ENCODE results near the gene DENND1C.

The DENND1C gene

DNA sequence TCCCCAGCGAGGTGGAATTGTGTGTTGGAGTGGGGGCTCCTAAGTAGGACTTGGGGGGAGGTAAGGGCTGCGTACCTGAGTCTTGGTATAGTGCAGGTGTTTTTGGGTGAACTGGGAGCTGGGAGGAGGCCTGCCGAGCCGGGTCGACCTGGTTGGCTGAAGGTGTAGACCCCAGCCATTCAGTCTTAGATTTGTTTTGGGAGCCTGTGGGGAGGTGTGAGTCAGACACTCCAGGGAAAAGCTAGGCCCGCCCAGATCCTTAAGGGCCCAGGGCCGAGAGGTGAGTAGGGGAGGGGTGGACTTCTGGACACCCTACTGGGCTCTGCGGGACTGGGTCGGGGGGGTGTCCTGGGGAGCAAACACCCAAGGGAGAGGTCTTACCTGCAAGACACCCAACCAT lies 16.6 kb downstream of the DENND1C start:
- DNase-seq (ENCODE audit: insufficient read length, low spot score) (peak; percentile 59), FAIRE-seq (no peak)
- no peak for TF ChIP-seq POLR2A (IDR thresholded peaks at IDR 0.05; ENCODE audit: low read depth, low read length)

DNA sequence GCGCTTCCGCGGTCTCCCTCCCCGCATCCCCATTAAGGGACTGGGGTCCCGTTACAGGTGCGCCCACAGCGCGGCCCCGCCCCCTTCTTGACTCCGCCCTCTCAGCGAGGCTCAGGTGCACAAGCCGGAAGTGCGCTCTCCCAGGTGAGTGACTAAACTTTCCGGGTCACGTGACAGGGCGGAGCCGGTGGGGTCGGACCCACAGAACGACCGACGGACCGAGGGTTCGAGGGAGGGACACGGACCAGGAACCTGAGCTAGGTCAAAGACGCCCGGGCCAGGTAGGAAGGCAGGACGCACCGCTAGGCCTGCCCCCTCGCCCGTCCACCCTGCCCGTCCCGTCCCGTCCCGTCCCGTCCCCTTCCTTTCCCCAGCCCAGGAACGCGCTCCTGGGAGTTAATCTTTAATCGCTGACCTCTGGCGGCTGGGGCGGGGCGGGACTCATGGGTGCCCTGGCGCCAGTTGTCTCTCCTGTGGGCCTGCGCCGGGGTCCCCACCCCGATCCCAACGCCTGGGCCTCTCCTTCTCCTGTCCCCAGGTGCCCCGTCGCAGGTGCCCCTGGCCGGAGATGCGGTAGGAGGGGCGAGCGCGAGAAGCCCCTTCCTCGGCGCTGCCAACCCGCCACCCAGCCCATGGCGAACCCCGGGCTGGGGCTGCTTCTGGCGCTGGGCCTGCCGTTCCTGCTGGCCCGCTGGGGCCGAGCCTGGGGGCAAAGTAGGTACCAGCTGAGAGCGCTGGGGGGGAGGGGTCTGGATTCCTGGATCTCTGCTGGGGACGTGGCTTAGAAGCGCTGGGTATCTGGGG lies 17.3 kb downstream of the DENND1C start, which contains the start of gene CRB3:
Gene CRB3 (plus strand): TSS at position 202 of the 804 bp plus-strand sequence. CDS start 431 bp downstream, at position 633.
- no peak for TF ChIP-seq POLR2A (IDR thresholded peaks at IDR 0.05; ENCODE audit: low read depth, low read length)
- DNase-seq (ENCODE audit: insufficient read length, low spot score) (no peak), FAIRE-seq (no peak)

GRCh38 chr19:6460099-6460884 lies 21.3 kb downstream of the DENND1C start:
- DNase-seq (ENCODE audit: insufficient read length, low spot score) (peak; percentile 94), FAIRE-seq (peak; percentile 61)
- TF ChIP-seq POLR2A (IDR thresholded peaks at IDR 0.05; ENCODE audit: low read depth, low read length), result no peak

- FAIRE-seq (no peak), DNase-seq (ENCODE audit: insufficient read length, low spot score) (peak; percentile 72)
These were observed 22.1 kb downstream of the DENND1C start, which contains the start of gene SLC25A23 for GRCh38 chr19:6459262-6460098. Gene SLC25A23, minus strand, starts transcription at chr19:6459792. Its CDS starts 164 bp downstream, at chr19:6459628.

GRCh38 chr19:6458695-6459261 lies 22.8 kb downstream of the DENND1C start:
- no peak for TF ChIP-seq POLR2A (IDR thresholded peaks at IDR 0.05; ENCODE audit: low read depth, low read length)
- FAIRE-seq (no peak), DNase-seq (ENCODE audit: insufficient read length, low spot score) (no peak)

More at GRCh38 chr19:6459262-6460098, 22.1 kb downstream of the DENND1C start, which contains the start of gene SLC25A23:
- TF ChIP-seq POLR2A (IDR thresholded peaks at IDR 0.05; ENCODE audit: low read depth, low read length), result peak; percentile 36; the same call in 1 of the 2 replicates

GRCh38 chr19:6457958-6458694 lies 23.5 kb downstream of the DENND1C start:
- no peak for TF ChIP-seq POLR2A (IDR thresholded peaks at IDR 0.05; ENCODE audit: low read depth, low read length)
- DNase-seq (ENCODE audit: insufficient read length, low spot score) (no peak), FAIRE-seq (no peak)

DNA sequence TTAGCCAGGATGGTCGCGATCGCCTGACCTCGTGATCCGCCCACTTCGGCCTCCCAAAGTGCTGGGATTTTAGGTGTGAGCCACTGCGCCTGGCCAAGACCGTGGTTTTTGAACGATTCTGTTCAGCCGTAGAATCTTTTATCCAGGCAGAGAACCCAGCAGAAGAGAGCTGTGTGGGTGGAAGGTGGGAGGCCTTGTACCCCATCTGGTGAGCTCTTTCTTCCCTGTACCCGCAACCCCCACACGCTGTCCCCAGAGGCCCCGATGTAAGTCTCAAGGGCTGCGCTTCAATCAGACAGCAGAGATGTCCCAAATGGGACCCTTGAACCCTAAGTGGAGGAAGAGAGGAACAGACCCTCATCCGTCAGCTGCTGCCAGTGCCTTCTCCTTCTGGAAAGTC lies 25.7 kb downstream of the DENND1C start:
- no peak for FAIRE-seq
- DNase-seq (ENCODE audit: insufficient read length, low spot score), result no peak
- TF ChIP-seq POLR2A (IDR thresholded peaks at IDR 0.05; ENCODE audit: low read depth, low read length), result no peak

DNA sequence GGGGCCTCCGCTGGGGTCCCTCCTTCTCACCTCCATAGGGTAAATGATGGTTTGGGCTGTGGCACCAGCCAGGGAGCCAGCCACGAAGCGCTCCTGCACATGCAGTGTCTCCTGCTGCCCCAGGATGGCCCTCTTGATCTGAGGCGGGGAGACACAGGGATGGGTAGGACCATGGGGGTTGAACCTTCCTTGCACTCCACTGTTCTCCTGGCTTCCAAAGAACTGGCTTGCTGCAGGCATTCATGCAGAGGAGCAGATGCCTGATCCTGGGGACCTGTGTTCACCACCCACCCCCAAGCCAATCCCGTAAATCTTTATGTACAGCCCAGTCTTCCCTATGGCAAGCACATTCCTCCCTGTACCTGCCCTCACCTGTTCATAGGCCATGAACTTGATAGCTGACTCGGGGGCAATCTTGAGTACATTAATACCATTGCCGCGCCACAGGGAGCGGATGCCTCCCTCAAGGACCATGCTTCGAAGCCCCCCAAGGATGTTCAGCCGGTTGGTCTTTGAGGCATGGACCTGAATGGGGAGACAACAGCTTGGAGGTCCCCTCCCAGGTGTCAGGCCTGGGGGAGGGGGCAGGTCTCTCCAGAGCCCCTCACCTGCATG lies 27.5 kb downstream of the DENND1C start:
- TF ChIP-seq POLR2A (IDR thresholded peaks at IDR 0.05; ENCODE audit: low read depth, low read length), result no peak
- no peak for FAIRE-seq
- DNase-seq (ENCODE audit: insufficient read length, low spot score), result no peak

DNA sequence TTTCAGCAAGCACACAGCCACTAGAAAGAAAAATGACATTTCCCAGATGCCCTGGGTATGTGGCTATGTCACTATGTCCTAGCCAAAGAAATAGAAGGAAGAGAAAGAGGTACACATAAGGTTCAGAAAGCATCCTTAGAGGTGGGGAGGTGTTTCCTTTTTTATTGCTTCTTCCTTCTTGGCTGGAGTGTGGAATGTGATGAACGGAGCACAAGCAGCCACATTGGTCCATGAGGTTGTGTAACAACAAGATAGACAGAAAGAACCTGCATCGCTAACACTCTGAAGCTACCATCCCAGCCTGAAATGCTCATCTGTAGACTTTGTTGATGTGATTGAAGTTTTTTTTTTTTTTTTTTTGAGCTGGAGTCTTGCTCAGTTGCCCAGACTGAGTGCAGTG lies 28.7 kb downstream of the DENND1C start:
- TF ChIP-seq POLR2A (IDR thresholded peaks at IDR 0.05; ENCODE audit: low read depth, low read length), result no peak
- FAIRE-seq, result no peak

GRCh38 chr19:6452223-6452614 lies 29.4 kb downstream of the DENND1C start:
- FAIRE-seq, result no peak
- TF ChIP-seq POLR2A (IDR thresholded peaks at IDR 0.05; ENCODE audit: low read depth, low read length), result no peak

More for the DNA sequence above, 28.7 kb downstream of the DENND1C start:
- DNase-seq (ENCODE audit: insufficient read length, low spot score), result no peak

GRCh38 chr19:6451583-6452222 lies 29.9 kb downstream of the DENND1C start:
- no peak for FAIRE-seq
- TF ChIP-seq POLR2A (IDR thresholded peaks at IDR 0.05; ENCODE audit: low read depth, low read length), result no peak

More at GRCh38 chr19:6452223-6452614, 29.4 kb downstream of the DENND1C start:
- DNase-seq (ENCODE audit: insufficient read length, low spot score), result no peak

DNA sequence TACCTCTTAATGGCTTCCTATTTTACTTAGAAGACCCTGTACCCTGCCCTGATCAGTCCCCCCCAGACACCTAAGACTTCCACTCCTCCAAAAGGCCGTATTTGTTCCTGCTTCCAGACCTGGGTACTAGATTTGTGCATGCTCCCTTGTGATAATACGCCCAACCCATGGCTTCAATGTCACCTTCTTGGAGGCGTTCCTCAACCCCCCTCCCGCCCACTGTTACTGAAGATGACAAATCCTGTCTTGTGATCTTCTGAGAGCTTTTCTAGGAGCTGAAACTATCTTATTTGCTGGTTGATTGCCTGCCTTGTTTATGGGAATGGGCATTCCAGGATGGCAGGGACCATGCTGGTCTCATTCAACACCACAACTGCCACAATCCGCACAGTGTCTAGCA lies 31.4 kb downstream of the DENND1C start:
- DNase-seq (ENCODE audit: insufficient read length, low spot score), result no peak
- no peak for FAIRE-seq
- TF ChIP-seq POLR2A (IDR thresholded peaks at IDR 0.05; ENCODE audit: low read depth, low read length), result no peak

More at GRCh38 chr19:6451583-6452222, 29.9 kb downstream of the DENND1C start:
- no peak for DNase-seq (ENCODE audit: insufficient read length, low spot score)

Data from H54 (cell line).